Embryonic facial prominence (tissue), 1 donor: ENCODE results near the gene TAF5L.
"Not testable (repeated sequence)": the region's sequence is repeated elsewhere in the genome, so short reads cannot be mapped to it uniquely, and the experiment has no call there.

Source experiments
- DNase-seq: peaks from one replicate; pipeline ENCODE4 v3.0.0-alpha.2; 2016; ENCODE audit errors: extremely low spot score

TAF5L gene

GRCh38 chr1:229603371-229604005 lies 22.4 kb downstream of the TAF5L start:
- no peak for DNase-seq

- no peak for DNase-seq
Measured at GRCh38 chr1:229600229-229600628, 25.7 kb downstream of the TAF5L start.

GRCh38 chr1:229599218-229599954 lies 26.5 kb downstream of the TAF5L start:
- DNase-seq, result no peak

GRCh38 chr1:229597877-229598276 lies 28.0 kb downstream of the TAF5L start:
- DNase-seq, result no peak

GRCh38 chr1:229596925-229597699 lies 28.8 kb downstream of the TAF5L start:
- no peak for DNase-seq

- not testable (repeated sequence) for DNase-seq
Measured at GRCh38 chr1:229595876-229596275, 30.0 kb downstream of the TAF5L start.

- no peak for DNase-seq
Measured at GRCh38 chr1:229594227-229595008, 31.5 kb downstream of the TAF5L start.

GRCh38 chr1:229593800-229594199 lies 32.1 kb downstream of the TAF5L start:
- DNase-seq, result no peak

- DNase-seq, result no peak
Measured at GRCh38 chr1:229590119-229590518, 35.8 kb downstream of the TAF5L start.

GRCh38 chr1:229585338-229585737 lies 40.6 kb downstream of the TAF5L start:
- no peak for DNase-seq

- DNase-seq, result no peak
Measured at GRCh38 chr1:229582715-229583114, 43.2 kb downstream of the TAF5L start.

- DNase-seq, result no peak
Measured at GRCh38 chr1:229582011-229582694, 43.8 kb downstream of the TAF5L start.

GRCh38 chr1:229581485-229581884 lies 44.4 kb downstream of the TAF5L start:
- no peak for DNase-seq

GRCh38 chr1:229579059-229579673 lies 46.8 kb downstream of the TAF5L start:
- no peak for DNase-seq

- DNase-seq, result no peak
Measured at GRCh38 chr1:229578168-229579058, 47.5 kb downstream of the TAF5L start.

GRCh38 chr1:229574679-229575442 lies 51.1 kb downstream of the TAF5L start:
- DNase-seq, result no peak

- no peak for DNase-seq
Measured at GRCh38 chr1:229572286-229572685, 53.6 kb downstream of the TAF5L start.

- DNase-seq, result no peak
Measured at GRCh38 chr1:229570891-229571516, 54.9 kb downstream of the TAF5L start.

- no peak for DNase-seq
Measured at GRCh38 chr1:229570305-229570704, 55.6 kb downstream of the TAF5L start.
